HG03095 (cell line): ENCODE results near the gene AP4M1.

Experiments used
- ATAC-seq: cut with Tn5 transposase; IDR thresholded peaks from one replicate; pipeline ENCODE4 v1.9.1; 2021; ENCODE audit warnings: moderate library complexity; ENCODE audit not compliant: unreplicated experiment

AP4M1 gene

DNA sequence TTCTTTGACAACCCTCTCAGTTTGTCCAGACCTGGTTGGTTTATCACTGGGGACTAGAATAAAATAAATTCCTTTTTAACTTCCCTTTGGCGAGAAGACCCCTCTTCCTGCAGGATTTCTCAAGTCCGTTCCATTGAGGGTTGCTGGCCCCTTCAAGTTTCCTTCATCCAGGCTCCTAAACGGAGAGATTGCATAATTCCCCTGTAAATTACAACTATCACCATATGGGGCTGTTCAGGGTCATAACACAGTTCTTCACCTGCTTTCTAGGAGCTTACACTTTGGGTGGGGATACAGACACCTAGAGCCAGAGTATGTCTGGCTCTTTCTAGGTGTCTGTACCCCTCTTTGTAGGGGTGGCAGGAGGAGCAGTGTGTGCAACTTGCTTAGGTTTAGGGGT is 15.9 kb upstream of the AP4M1 start:
- no peak for ATAC-seq

DNA sequence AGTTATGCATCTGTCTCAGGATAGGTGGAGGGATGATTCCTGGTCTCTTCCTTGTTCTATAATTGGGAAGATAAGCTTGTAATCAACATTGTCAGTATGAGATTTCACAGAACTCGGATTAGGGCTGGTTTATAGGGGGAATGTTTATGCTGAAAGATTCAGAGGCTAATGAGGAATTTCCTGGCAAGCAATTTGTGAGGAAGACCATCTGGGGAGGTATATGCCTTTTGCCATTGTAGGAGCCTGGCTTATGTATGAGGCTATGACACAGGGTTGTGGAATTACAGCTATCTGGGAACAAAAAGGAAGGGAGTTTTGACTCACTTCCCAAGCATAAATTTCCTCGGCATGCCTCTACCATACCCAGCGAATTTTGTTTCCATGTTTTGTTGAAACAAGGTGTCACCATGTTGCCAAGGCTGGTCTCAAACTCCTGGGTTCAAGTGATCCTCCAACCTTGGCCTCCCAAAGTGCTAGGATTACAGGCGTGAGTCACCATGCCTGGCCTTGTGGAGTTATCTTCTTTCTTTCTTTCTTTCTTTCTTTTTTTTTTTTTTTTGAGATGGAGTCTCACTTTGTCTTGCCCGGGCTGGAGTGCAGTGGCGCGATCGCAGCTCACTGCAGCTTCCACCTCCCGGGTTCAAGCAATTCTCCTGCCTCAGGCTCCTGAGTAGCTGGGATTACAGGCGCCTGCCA is 14.2 kb upstream of the AP4M1 start:
- no peak for ATAC-seq

DNA sequence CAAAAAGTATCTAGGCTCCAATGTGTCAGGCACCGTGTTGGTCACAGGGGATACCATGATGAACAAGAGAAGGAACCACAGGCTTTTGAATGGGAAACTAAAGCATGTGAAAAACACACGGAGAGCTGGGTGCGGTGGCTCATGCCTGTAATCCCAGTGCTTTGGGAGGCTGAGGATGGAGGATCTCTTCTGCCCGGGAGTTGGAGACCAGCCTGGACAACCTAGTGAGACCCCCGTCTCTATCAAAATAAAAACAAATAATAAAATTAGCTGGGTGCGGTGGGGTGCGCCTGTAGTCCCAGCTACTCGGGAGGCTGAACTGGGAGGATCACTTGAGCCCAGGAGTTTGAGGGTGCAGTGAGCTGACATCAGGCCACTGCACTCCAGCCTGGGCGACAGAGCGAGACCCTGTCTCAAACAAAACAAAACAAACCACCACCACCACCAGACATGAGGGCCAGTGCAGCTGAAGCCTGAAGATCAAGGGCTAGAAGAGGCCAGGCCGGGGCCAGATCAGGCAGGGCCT is 13.3 kb upstream of the AP4M1 start:
- no peak for ATAC-seq

DNA sequence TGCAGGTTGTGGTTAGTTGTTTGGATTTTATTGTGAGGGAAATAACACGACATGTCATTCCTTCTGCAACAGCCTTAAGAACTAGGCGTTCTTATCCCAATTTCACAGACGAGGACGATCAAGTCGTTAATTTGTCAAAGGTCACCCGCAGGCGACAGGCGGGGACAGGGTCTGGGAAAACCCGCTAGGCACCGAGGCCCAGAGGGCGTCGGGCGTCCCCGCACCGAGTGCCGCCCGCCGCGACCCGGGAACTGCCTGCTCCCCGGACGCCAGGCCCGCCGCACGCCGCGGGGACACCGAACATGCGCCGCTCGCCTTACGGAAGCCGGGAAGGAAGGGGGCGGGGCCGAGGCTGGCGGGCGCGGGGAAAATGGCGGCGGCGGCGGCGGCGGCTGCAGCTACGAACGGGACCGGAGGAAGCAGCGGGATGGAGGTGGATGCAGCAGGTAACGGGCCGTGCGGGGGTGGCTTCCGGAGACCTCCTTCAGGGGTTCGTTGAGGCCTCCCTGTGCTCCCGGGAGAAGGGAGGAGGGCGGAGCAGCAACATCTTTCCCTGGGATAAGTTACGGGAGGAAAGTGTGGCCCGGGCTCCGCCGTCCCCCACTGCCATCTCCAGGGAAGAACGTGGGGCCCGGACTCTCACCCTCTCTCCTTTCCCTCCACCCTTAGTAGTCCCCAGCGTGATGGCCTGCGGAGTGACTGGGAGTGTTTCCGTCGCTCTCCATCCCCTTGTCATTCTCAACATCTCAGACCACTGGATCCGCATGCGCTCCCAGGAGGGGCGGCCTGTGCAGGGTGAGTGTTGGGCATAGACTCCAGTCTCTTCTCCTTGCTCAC is 12.6 kb upstream of the AP4M1 start, which contains the start of gene COPS6:
COPS6 (plus strand) TSS at position 349 of the 837 bp plus-strand sequence; CDS start at position 371, 22 bp downstream.
- ATAC-seq = peak; percentile 44

- ATAC-seq = no peak
These were observed 11.8 kb upstream of the AP4M1 start for GRCh38 chr7:100089458-100090196.

DNA sequence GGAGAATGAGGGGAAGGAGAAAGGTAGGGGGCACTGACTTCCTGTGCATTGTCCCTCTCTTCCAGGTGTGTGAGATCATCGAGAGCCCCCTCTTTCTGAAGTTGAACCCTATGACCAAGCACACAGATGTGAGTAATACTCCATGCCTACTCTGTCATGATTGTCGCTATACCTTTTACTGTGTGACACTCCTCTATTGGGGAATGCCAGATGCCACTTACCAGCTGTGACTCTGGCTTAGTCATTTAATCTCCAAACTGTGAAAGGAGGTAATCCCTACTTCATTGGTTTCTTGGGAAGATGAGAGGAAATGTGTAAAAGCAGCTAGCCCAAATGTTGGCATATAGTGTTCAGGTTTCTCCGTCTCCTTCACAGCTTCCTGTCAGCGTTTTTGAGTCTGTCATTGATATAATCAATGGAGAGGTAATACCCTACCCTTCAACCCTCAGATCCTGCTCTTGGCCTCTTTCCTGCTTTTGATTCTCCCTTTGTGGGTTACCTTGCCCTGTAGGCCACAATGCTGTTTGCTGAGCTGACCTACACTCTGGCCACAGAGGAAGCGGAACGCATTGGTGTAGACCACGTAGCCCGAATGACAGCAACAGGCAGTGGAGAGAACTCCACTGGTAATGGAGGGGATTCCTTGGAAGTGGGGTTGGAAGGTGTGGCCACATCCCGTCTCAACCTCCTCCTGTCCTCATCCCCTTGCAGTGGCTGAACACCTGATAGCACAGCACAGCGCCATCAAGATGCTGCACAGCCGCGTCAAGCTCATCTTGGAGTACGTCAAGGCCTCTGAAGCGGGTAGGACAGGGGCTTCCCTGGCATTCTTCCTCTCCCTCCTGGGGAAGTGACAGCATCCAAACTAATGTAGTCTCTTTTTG is 10.7 kb upstream of the AP4M1 start:
- ATAC-seq = no peak

GRCh38 chr7:100091411-100092181 is 9.8 kb upstream of the AP4M1 start:
- ATAC-seq = no peak

GRCh38 chr7:100093054-100093453 is 8.4 kb upstream of the AP4M1 start:
- ATAC-seq = no peak

- no peak for ATAC-seq
These were observed 7.9 kb upstream of the AP4M1 start for GRCh38 chr7:100093498-100093897.

DNA sequence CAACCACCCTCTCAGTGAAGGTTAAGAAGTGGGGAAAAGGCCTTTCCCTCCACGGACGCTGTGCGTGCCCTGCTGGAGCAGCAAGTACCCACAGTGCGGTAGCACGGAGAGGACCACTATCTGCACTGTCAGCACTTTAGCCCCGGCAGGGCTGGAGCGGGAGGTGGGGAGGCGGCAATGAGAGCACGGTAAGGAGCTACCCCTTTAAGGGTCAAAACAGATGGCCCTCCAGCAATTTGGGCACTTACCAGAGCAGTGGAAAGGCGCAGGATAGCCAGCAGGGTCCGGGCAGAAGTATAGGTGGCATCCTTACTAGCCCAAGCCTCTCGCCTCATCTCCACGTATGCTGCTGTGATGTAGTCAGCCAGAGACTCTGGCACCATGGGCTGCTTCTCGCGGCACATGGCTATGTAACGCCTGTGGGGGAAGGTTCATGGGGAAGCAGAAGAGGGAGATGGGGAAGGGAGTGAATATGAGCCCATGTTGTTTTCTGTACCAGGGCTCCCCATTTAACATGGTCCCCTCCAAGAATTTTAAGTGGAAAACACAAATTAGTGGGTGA is 7.4 kb upstream of the AP4M1 start:
- no peak for ATAC-seq

GRCh38 chr7:100095289-100095688 is 6.2 kb upstream of the AP4M1 start:
- no peak for ATAC-seq

- no peak for ATAC-seq
These were observed 5.7 kb upstream of the AP4M1 start for GRCh38 chr7:100095704-100096103.

GRCh38 chr7:100098913-100099312 is 2.5 kb upstream of the AP4M1 start:
- ATAC-seq = no peak

DNA sequence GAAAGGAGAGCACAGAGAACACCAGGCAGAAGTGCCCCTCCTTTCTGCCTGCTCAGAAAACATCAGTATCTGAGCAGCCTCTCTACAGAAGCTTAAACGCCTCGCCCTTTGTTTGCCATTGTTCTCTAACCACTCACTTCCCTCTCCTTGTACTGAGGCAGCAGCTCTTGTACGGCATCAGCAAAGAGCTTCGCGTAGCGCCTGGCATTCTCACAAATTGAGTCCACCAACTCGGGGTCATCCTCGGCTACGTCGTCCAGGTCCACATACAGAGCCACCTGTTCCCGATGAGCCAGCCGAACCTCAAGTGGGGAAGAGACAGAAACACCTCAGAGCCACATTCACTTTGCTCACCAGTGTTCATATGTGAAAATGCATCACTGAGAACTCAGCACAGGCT is 2.0 kb upstream of the AP4M1 start:
- no peak for ATAC-seq

GRCh38 chr7:100100420-100101015 is 925 bp upstream of the AP4M1 start:
- peak; percentile 53 for ATAC-seq

GRCh38 chr7:100102950-100103840 is 1.8 kb downstream of the AP4M1 start:
- ATAC-seq = no peak

DNA sequence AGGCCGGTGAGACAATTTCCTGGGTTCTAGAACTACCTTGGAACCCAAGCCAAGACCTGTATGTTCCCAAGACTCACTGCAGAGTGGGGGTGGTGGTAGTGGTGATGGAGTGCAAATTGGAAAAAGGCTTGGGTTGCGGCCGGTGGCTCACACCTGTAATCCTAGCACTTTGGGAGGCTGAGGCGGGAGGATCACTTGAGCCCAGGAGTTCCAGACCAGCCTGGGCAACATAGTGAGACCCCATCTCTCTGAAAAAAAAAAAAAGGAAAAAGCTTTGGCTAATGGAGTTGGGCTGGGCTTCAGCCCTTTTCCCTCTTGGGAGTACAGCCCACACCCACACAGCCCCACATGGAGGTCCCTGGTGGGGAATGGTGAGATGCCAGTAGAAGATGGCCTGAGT is 4.1 kb downstream of the AP4M1 start:
- ATAC-seq = no peak

- no peak for ATAC-seq
These were observed 5.2 kb downstream of the AP4M1 start for GRCh38 chr7:100106633-100107032.
